ENCODE measurements around the gene BCAP31. TPM values are rescaled to one million over a fixed set of nuclear protein-coding genes. Genes with fewer than 3 reads are reported as not detected.

BCAP31 gene
- total RNA-seq, 2 experiments from 2014 or later, result 43.0 to 72.0 TPM

- intact Hi-C loops (cut with micrococcal nuclease; ENCODE audit: unreplicated experiment), result no loop called here
- H3K9me2 ChIP-seq (ENCODE audit: insufficient read depth, low read length), result no peaks in the 10 kb centered on the region
- no peak for TF ChIP-seq EZH2phosphoT487 (IDR thresholded peaks at IDR 0.05; ENCODE audit: borderline replicate concordance, low read depth, low read length)
- TF ChIP-seq, protein P1, sequence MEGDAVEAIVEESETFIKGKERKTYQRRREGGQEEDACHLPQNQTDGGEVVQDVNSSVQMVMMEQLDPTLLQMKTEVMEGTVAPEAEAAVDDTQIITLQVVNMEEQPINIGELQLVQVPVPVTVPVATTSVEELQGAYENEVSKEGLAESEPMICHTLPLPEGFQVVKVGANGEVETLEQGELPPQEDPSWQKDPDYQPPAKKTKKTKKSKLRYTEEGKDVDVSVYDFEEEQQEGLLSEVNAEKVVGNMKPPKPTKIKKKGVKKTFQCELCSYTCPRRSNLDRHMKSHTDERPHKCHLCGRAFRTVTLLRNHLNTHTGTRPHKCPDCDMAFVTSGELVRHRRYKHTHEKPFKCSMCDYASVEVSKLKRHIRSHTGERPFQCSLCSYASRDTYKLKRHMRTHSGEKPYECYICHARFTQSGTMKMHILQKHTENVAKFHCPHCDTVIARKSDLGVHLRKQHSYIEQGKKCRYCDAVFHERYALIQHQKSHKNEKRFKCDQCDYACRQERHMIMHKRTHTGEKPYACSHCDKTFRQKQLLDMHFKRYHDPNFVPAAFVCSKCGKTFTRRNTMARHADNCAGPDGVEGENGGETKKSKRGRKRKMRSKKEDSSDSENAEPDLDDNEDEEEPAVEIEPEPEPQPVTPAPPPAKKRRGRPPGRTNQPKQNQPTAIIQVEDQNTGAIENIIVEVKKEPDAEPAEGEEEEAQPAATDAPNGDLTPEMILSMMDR (conservative IDR thresholded peaks at IDR 0.05; ENCODE audit: low read length), result no peak
- no TSS peak for BruUV-seq (replicated peaks)
- H3K79me2 ChIP-seq (ENCODE audit: insufficient read depth, low read depth, low read length), result peaks cover 9% of the 10 kb centered on the region; the same call in 1 of the 2 replicates
- H3K4me3 ChIP-seq (ENCODE audit: low read depth, low read length, poor library complexity, severe bottlenecking), result no peak overlapping the region
- H3K9me3 ChIP-seq (ENCODE audit: low read length), result no peaks in the 10 kb centered on the region
- no peaks in the 10 kb centered on the region for H4K20me1 ChIP-seq (ENCODE audit: insufficient read depth, low read length)
- POLR2A ChIA-PET, result no interaction called here
- CTCF ChIA-PET (ENCODE audit: unreplicated experiment), result no interaction called here
- H3K36me3 ChIP-seq (ENCODE audit: insufficient read depth, low read length), result peaks cover 66% of the 10 kb centered on the region
- peaks cover 6% of the 10 kb centered on the region for H3K4me1 ChIP-seq (ENCODE audit: insufficient read depth, low read length, poor library complexity, severe bottlenecking)
- H2AFZ ChIP-seq (ENCODE audit: low read length), result no peak overlapping the region
- no peak for DNase-seq (ENCODE audit: low spot score)
- no peak overlapping the region for H3K27ac ChIP-seq (ENCODE audit: low read depth, low read length, poor library complexity, severe bottlenecking)
- H3K4me2 ChIP-seq (ENCODE audit: low read length), result no peak overlapping the region
Measured at GRCh38 chrX:153717445-153717844, 6.7 kb downstream of the BCAP31 start.

GRCh38 chrX:153714256-153714655, 9.9 kb downstream of the BCAP31 start:
- H3K27ac ChIP-seq (ENCODE audit: low read depth, low read length, poor library complexity, severe bottlenecking), result no peak overlapping the region
- H2AFZ ChIP-seq (ENCODE audit: low read length), result no peak overlapping the region
- TF ChIP-seq, protein P1 (conservative IDR thresholded peaks at IDR 0.05; ENCODE audit: low read length), result no peak
- no peak for TF ChIP-seq EZH2phosphoT487 (IDR thresholded peaks at IDR 0.05; ENCODE audit: borderline replicate concordance, low read depth, low read length)
- H3K4me2 ChIP-seq (ENCODE audit: low read length), result no peak overlapping the region
- BruUV-seq (replicated peaks), result no TSS peak
- intact Hi-C loops (cut with micrococcal nuclease; ENCODE audit: unreplicated experiment), result no loop called here
- DNase-seq (ENCODE audit: low spot score), result no peak
- no peaks in the 10 kb centered on the region for H3K79me2 ChIP-seq (ENCODE audit: insufficient read depth, low read depth, low read length)
- H3K4me1 ChIP-seq (ENCODE audit: insufficient read depth, low read length, poor library complexity, severe bottlenecking), result no peaks in the 10 kb centered on the region
- no peaks in the 10 kb centered on the region for H4K20me1 ChIP-seq (ENCODE audit: insufficient read depth, low read length)
- no peaks in the 10 kb centered on the region for H3K9me3 ChIP-seq (ENCODE audit: low read length)
- H3K4me3 ChIP-seq (ENCODE audit: low read depth, low read length, poor library complexity, severe bottlenecking), result no peak overlapping the region
- H3K9me2 ChIP-seq (ENCODE audit: insufficient read depth, low read length), result no peaks in the 10 kb centered on the region
- ChIA-PET POLR2A (interaction anchor here (1.0 kb wide), 1 partner anchor 8 kb away, joined by 4 read pairs; no protein-coding TSS in a partner anchor), CTCF (ENCODE audit: unreplicated experiment) (no interaction called here)
- H3K36me3 ChIP-seq (ENCODE audit: insufficient read depth, low read length), result peaks cover 44% of the 10 kb centered on the region

- CTCF ChIA-PET (ENCODE audit: unreplicated experiment), result no interaction called here
- Histone ChIP-seq H3K4me1 (ENCODE audit: insufficient read depth, low read length, poor library complexity, severe bottlenecking) (no peaks in the 10 kb centered on the region), H3K36me3 (ENCODE audit: insufficient read depth, low read length) (peaks cover 13% of the 10 kb centered on the region), H3K9me3 (ENCODE audit: low read length) (no peaks in the 10 kb centered on the region), H3K27ac (ENCODE audit: low read depth, low read length, poor library complexity, severe bottlenecking) (no peak overlapping the region), H3K4me3 (ENCODE audit: low read depth, low read length, poor library complexity, severe bottlenecking) (no peak overlapping the region), H4K20me1 (ENCODE audit: insufficient read depth, low read length) (no peaks in the 10 kb centered on the region), H3K79me2 (ENCODE audit: insufficient read depth, low read depth, low read length) (no peaks in the 10 kb centered on the region), H2AFZ (ENCODE audit: low read length) (no peak overlapping the region), H3K4me2 (ENCODE audit: low read length) (no peak overlapping the region), H3K9me2 (ENCODE audit: insufficient read depth, low read length) (no peaks in the 10 kb centered on the region)
- POLR2A ChIA-PET, result no interaction called here
- TF ChIP-seq, protein P1 (conservative IDR thresholded peaks at IDR 0.05; ENCODE audit: low read length), result no peak
- no peak for TF ChIP-seq EZH2phosphoT487 (IDR thresholded peaks at IDR 0.05; ENCODE audit: borderline replicate concordance, low read depth, low read length)
- intact Hi-C loops (cut with micrococcal nuclease; ENCODE audit: unreplicated experiment), result no loop called here
- BruUV-seq (replicated peaks), result no TSS peak
- DNase-seq (ENCODE audit: low spot score), result no peak
Measured at GRCh38 chrX:153709726-153710674, 14.2 kb downstream of the BCAP31 start.

Measured in OCI-LY7 (cell line).